GF-D8 (cell line): ENCODE results near the gene SH3BGRL2.

Source experiments
- DNase-seq: peaks from one replicate; lab custom pipeline; 2025; lab: John Stamatoyannopoulos, UW

SH3BGRL2 gene

GRCh38 chr6:79630883-79631692 lies at the start of gene SH3BGRL2:
TSS of gene SH3BGRL2 (plus strand) at chr6:79631329. CDS start at chr6:79631462, 133 bp downstream.
- DNase-seq, result no peak

GRCh38 chr6:79584332-79584731 lies 46.8 kb upstream of the SH3BGRL2 start:
- DNase-seq, result no peak

DNA sequence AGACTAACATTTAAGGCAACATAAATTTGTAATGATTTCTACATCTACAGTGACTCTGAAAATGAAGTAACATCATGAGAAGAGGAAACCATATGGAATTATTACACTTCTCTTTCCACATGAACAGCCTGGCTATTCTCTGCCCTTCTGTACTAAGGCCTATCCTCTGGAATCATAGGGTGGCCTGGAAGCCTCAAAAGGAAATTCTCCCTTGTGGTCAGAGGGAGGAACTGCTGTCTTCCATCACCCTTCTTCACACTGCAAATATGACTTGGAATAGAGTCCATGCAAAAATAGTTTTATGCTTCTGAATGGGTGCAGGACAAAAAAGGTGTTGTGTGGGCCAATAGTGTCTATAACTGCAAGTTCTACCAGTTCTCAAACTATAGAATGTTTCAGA lies 44.6 kb upstream of the SH3BGRL2 start:
- DNase-seq, result no peak

- no peak for DNase-seq
These were observed 41.4 kb upstream of the SH3BGRL2 start for GRCh38 chr6:79589701-79590100.

- no peak for DNase-seq
These were observed 34.0 kb upstream of the SH3BGRL2 start for GRCh38 chr6:79597155-79597554.

GRCh38 chr6:79598012-79598411 lies 33.1 kb upstream of the SH3BGRL2 start:
- no peak for DNase-seq

DNA sequence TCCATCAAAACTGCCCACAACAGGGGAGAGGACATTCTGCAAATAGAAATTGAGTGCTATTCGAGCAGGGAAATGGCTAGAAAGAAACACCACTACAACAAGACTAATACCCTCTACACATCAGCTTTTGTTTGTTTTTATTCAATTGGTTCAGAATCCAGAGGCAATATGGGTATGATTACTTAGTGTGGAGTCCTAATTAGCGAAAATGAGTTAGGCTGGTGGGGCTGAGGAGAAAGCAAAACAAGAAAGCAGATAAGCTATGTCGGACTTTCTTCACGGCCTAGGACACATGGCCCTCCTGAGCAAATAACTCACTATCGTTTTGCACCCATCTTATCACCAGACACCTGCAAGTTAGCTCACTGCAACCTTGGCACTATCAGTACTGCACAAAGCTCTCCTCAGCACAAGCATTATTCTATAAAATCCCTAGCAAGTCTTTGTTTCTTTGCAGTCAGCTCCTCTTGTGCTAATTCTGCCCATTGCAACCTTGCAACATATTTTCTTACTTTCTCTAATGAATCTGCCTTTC lies 31.3 kb upstream of the SH3BGRL2 start:
- no peak for DNase-seq

GRCh38 chr6:79600313-79600712 lies 30.8 kb upstream of the SH3BGRL2 start:
- DNase-seq, result no peak

DNA sequence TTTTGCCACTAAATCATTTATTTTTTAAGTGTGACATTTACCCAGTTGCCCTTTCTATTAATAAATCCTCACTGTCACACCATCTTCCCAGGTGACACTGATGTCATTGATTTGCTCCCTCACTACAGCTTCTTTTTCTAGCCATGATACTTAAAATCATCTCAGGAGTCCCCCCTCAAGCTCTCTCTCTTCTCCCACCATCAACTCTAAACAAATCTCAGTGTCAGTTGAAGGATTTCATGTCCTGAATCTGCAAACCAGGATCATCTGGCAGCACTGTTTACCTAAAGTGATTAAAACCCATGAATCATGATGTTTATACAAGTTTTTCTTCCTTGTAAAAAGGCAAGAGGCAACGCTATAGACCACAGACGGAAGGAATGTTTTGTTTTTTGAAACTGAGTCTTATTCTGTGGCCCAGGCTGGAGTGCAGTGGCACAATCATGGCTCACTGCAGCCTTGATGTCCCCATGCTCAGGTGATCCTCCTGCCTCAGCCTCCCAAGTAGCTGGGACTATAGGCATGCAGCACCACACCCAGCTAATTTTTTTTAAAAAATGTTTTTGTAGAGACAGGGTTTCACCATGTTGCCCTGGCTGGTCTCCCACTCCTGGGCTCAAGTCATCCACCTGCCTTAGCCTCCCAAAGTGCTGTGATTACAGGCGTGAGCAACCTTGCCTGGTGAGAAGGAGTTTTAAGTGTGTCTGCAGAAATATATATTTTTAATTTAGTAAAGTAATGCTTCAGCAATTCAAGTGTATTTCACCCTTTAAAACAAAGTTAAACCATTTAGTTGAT lies 30.1 kb upstream of the SH3BGRL2 start:
- no peak for DNase-seq

DNA sequence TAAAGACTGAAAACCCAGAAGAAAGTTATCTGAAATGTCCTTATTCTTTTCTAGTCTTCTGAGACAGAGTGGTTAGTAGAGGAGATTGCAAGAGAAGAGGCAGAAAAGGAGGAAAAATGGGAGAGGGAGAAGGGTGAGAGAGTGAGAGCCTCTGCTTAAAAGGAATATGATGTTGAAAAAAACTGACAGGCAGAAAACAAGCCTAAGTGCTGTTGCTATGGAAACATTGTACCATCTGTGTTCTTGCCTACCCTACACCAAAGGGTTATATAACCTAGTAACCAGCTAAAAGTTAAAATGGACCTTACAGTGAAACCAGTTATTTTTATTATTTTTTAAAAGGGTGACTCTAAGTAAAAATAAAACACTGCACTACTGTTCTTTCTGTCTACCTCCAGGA lies 28.3 kb upstream of the SH3BGRL2 start:
- no peak for DNase-seq

- no peak for DNase-seq
These were observed 26.5 kb upstream of the SH3BGRL2 start for GRCh38 chr6:79604583-79605037.

DNA sequence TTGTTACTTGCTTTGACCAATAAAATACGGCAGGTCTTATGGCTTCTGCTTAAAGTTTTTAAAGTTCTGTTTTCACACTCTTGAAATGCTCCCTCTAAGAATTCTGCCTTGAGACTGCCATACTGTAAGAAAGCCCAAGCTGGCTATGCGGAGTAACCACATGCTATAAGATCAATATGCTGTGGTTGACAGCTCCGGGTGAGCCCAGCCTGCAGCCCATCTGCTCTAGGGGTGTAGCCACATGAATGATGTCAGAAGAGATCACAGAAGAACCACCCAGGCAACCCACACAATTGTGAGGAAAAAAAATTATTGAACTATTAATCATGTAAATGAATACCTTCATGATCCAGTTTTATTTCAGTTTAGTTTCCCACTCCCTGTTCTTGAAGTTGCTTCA lies 26.1 kb upstream of the SH3BGRL2 start:
- DNase-seq, result no peak

DNA sequence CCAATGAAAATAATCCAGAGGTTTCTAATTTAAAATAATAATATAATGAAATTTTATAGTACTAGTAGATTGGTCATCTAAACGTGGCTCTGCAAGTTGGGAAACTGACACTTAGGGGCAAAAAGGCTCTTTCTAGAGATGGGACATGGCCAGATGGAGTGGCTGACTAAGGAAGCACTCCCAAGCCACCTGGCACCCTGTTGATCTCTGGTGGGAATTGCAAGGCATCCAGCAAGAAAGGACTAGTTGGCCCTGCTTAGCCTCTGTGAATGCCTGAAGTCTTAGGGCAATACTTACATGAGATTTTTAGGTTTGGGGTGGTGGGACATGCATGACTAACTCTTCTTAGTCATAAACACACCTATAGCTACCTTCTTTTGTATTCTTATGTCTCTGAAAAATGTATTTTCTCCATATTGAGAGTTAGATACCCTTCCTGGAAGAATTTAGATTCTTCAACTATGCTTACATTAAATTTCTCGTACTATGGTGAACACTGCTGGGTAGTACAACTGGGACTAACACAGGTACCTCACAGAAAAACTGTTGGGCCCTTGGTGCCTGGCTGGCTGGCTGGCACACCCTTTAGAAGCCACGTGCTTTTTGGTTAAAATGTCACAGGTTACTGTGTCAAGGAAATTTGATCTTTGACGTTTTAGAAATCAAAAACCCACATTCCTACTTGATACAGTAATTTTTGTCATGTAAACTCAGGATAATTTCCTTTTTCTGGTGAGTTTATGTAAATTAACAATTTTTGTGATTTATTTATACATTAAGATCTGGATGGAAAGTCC lies 25.0 kb upstream of the SH3BGRL2 start:
- DNase-seq, result no peak

DNA sequence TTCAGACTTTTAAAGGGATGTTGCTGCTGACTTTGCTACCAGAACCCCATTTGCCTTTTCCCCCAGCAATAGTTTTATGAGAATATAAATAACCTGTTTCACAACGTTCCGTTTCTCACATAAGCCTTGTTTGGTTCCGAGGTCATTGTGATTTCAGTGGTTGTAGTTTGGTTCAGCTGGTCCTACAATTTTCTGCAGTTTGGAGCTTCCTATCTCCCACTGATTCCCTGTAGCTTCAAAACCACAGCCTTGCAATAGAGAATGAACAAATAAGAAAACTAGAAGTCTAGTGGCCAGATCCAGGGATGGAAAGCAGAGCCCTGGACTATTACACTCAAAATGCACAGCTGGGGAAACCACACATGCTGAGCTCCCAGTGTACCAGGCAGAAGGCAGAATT lies 24.1 kb upstream of the SH3BGRL2 start:
- no peak for DNase-seq

- no peak for DNase-seq
These were observed 22.6 kb upstream of the SH3BGRL2 start for GRCh38 chr6:79608334-79609224.

- DNase-seq, result no peak
These were observed 21.9 kb upstream of the SH3BGRL2 start for GRCh38 chr6:79609225-79609595.

DNA sequence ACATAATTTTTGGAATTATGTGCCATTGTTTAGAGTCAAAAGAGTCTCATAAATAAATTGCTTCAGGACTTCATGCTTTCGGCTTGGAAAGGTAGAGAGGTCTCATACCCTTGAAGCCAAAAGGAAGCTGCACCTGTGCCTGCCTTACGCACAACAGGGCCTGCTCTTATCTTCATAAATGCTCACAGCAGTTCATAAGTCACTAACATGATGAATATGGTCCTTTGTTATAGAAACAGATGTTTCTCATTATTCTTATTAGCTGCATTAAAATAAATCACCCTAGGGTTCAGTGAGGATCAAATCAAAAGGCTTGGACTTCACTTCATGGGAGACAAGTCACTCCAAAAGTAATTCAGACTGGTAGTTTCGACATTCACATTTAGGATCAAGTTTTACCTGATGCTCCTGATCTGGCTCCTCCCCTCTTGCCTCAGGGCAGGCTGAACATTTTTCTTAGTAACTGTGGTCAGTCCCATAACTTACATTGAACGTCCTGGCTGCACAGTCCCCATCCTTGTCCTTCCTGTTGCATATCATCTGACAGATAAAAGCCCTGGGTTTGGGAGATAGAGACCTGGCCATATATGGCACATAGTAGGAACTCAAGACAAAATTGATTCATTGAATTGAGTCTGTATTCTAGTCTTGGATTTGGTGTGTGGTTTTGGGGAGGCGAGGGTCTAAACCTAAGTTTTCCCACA lies 20.7 kb upstream of the SH3BGRL2 start:
- no peak for DNase-seq

DNA sequence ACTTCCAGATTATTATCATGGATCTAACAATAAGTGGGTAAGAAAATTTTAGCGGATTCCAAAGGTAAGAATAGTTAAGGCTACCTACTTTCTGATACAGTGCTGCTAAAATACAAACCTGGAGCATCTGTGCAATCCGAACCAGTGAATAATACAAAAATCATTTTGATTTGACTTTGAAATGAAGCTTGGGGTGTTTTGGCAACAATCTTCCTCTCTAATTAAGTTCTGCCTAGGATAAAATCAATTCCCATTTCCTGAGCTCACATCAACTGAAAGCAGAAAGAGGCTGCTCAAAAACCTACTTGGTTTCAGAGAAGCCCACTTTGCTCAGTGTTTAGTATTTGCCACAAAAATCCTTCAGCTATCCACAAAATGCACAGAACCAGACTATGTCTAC lies 18.7 kb upstream of the SH3BGRL2 start:
- no peak for DNase-seq

GRCh38 chr6:79612918-79613317 lies 18.2 kb upstream of the SH3BGRL2 start:
- DNase-seq, result no peak

DNA sequence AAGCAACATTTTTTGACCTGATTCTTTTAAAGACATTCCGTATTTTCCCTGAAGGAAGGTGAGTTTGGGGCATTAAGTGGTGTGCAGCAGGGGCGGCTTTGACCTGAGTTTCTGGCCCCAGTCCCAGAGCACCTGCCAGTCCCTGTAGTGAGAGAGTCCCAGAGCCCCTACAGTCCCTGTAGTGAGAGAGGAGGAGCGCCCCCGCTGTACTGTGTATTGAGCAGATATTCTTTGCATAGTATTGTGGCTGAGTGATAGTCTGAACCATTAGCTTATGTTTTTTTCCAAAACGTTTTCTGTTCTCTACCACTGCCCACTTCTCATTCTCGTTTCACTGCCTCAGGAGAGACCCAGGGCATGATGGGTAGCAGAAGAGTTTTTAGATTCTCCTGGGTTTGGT lies 17.2 kb upstream of the SH3BGRL2 start:
- DNase-seq, result no peak
